Ascending aorta (tissue), 2 donors: ENCODE measurements around the gene BMPER. TPM values are rescaled to one million over a fixed set of nuclear protein-coding genes. Genes with fewer than 3 reads are reported as not detected.

Source experiments
- DNase-seq, 2 donors: peaks; one replicate each; pipeline ENCODE4 v3.0.0-alpha.2; 2019; ENCODE audit warnings: low spot score in 2 of 2
- H3K27ac ChIP-seq, 2 donors: fragments of 200-600 bp; sonication (generic); one replicate each; pipeline ENCODE4 v1.5.1; 2016 to 2017; ENCODE audit warnings: mild to moderate bottlenecking in 1 of 2
- H3K27me3 ChIP-seq: fragments of 200-600 bp; sonication (generic); one replicate; pipeline ENCODE4 v1.5.1; 2017
- H3K36me3 ChIP-seq, 2 donors: fragments of 200-600 bp; sonication (generic); one replicate each; pipeline ENCODE4 v1.5.1; 2016
- H3K4me1 ChIP-seq, 2 donors: fragments of 200-600 bp; sonication (generic); one replicate each; pipeline ENCODE4 v1.5.1; 2016 to 2017; ENCODE audit warnings: mild to moderate bottlenecking in 1 of 2
- H3K4me3 ChIP-seq, 2 donors: fragments of 200-600 bp; sonication (generic); one replicate each; pipeline ENCODE4 v1.5.1; 2016 to 2017; ENCODE audit warnings: mild to moderate bottlenecking in 1 of 2
- H3K9me3 ChIP-seq, 2 donors: fragments of 200-600 bp; sonication (generic); one replicate each; pipeline ENCODE4 v1.5.1; 2016
- intact Hi-C: fragments of 100-400 bp; cut with DNase I; formaldehyde crosslinking; loops from one replicate; pipeline ENCODE4 v1.15.1; 2023
- total RNA-seq: library from RNA; depleted of rRNA; stranded (reverse); fragments of >200 nt; gene quantifications from one replicate; pipeline ENCODE4 v1.1.0, GENCODE V29; 2016
- TF ChIP-seq, protein P1 (sequence below), 3 experiments: fragments of 200-600 bp in 2 of 3; fragments of 450-650 bp in 1 of 3; sonication (generic) in 2 of 3; IDR thresholded peaks; one replicate each; pipeline ENCODE4 v1.5.1; 2016 to 2019; ENCODE audit warnings: antibody characterized with exemption in 3 of 3, mild to moderate bottlenecking in 1 of 3, moderate library complexity in 1 of 3

The BMPER gene
- total RNA-seq, 1 donor from 2014 or later, result not detected

GRCh38 chr7:33959676-33960075, 54.3 kb downstream of the BMPER start:
- no peaks in the 10 kb centered on the region for H3K9me3 ChIP-seq
- TF ChIP-seq, protein P1, sequence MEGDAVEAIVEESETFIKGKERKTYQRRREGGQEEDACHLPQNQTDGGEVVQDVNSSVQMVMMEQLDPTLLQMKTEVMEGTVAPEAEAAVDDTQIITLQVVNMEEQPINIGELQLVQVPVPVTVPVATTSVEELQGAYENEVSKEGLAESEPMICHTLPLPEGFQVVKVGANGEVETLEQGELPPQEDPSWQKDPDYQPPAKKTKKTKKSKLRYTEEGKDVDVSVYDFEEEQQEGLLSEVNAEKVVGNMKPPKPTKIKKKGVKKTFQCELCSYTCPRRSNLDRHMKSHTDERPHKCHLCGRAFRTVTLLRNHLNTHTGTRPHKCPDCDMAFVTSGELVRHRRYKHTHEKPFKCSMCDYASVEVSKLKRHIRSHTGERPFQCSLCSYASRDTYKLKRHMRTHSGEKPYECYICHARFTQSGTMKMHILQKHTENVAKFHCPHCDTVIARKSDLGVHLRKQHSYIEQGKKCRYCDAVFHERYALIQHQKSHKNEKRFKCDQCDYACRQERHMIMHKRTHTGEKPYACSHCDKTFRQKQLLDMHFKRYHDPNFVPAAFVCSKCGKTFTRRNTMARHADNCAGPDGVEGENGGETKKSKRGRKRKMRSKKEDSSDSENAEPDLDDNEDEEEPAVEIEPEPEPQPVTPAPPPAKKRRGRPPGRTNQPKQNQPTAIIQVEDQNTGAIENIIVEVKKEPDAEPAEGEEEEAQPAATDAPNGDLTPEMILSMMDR (IDR thresholded peaks at IDR 0.05), result no peak
- intact Hi-C loops, result no loop called here

GRCh38 chr7:33961948-33962347, 56.6 kb downstream of the BMPER start:
- H3K9me3 ChIP-seq, result no peaks in the 10 kb centered on the region
- no peak for DNase-seq

More at GRCh38 chr7:33959676-33960075, 54.3 kb downstream of the BMPER start:
- Histone ChIP-seq H3K27ac (no peak overlapping the region), H3K27me3 (no peaks in the 10 kb centered on the region), H3K4me1 (no peaks in the 10 kb centered on the region), H3K36me3 (no peaks in the 10 kb centered on the region), H3K4me3 (no peak overlapping the region)
- DNase-seq, result no peak

DNA sequence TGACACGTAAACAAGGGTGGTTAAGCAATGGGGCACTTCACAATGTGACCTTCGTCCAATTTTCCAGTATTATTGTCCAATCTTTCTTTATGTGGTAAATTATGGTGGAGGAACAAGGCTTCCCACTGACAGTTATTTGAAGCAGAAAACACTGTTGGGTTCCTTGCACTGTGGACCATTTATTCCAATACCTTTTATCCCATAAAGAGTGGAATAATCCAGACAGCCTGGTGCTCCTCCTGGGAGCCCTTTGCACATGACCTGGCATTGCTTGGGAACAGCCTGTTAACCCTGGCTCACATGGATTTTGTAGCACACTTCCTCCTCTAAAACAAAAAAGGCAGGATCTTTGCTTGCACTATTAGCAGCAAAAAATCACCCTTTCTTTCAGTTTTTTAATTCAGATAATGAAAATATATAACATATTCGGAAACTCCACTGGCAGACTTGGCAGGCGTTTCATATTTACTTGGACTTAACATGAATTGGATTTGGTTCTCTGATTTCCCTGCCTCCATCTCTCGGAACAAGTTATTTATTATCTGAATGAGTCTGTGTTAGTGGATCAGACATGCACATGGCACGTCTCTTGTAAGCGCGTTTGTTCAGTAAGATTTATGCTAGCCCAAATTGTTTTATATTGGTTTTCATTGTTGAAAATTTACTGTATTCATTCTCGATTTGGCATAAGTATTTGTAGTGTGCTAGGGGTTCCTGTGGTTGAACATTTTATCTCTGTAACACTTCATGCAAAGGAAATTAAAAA, 59.3 kb downstream of the BMPER start:
- Histone ChIP-seq H3K27ac (no peak overlapping the region), H3K4me1 (no peaks in the 10 kb centered on the region), H3K4me3 (no peak overlapping the region), H3K36me3 (no peaks in the 10 kb centered on the region), H3K27me3 (no peaks in the 10 kb centered on the region), H3K9me3 (no peaks in the 10 kb centered on the region)
- TF ChIP-seq, protein P1 (IDR thresholded peaks at IDR 0.05), result no peak
- intact Hi-C loops, result no loop called here
- no peak for DNase-seq

More at GRCh38 chr7:33961948-33962347, 56.6 kb downstream of the BMPER start:
- H3K4me3 ChIP-seq, result no peak overlapping the region
- intact Hi-C loops, result no loop called here
- TF ChIP-seq, protein P1 (IDR thresholded peaks at IDR 0.05), result no peak
- H3K4me1 ChIP-seq, result no peaks in the 10 kb centered on the region
- no peak overlapping the region for H3K27ac ChIP-seq
- no peaks in the 10 kb centered on the region for H3K27me3 ChIP-seq
- no peaks in the 10 kb centered on the region for H3K36me3 ChIP-seq

DNA sequence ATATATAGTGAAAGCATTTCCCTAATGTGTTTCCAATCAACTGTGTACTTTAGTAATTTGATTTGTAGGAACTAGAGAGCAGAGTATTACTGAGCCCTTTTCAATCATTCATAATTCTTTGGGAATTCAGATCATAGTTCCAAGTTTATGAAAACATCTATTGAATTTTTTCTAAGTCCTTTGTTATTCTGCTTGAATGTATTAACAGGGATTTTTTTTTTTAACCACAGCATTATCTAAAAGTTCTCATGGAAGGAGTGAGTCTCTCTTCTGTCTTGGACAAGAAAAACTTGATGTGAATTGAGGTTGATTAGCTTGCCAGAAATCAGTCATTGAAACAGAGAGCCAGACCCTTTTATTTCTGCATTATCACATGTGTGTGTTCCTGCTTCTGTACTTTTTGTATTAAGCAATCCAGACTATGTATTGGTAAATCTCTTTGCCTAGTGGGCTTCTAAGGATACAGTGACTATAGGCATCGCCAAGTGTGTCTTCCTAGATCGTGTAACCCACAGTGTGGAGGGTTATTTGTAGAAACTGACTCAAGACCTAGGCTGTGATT, 59.9 kb downstream of the BMPER start:
- Histone ChIP-seq H3K27me3 (no peaks in the 10 kb centered on the region), H3K4me3 (no peak overlapping the region), H3K27ac (no peak overlapping the region), H3K4me1 (no peaks in the 10 kb centered on the region), H3K9me3 (no peaks in the 10 kb centered on the region), H3K36me3 (no peaks in the 10 kb centered on the region)
- TF ChIP-seq, protein P1 (IDR thresholded peaks at IDR 0.05), result no peak
- no peak for DNase-seq
- intact Hi-C loops, result no loop called here

DNA sequence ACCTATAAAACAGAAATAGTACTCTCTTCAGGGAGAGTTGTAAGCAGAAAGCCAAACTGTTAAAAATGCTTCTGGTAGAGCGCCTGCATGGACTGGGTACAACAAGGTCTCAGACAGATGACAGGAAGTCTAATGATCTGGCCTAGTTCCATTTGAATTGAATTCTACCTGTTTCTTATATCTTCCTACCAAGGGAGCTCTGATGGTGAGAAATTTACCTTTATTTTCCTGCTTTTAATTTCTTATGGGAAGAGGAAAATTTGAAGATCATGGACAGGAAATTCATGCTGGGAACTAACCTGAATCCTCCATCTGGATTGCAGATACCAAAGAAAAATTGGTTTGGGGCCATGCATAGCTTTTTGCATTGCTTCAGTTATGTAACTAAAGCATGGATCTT, 63.3 kb downstream of the BMPER start:
- no peak for DNase-seq
- Histone ChIP-seq H3K4me3 (no peak overlapping the region), H3K27ac (no peak overlapping the region), H3K36me3 (no peaks in the 10 kb centered on the region), H3K4me1 (no peaks in the 10 kb centered on the region), H3K9me3 (no peaks in the 10 kb centered on the region), H3K27me3 (no peaks in the 10 kb centered on the region)
- TF ChIP-seq, protein P1 (IDR thresholded peaks at IDR 0.05), result no peak
- intact Hi-C loops, result no loop called here
